Measurements from ENCODE around the gene ZFYVE9.

ZFYVE9 gene

GRCh38 chr1:52243221-52243987, 101.5 kb downstream of the ZFYVE9 start:
- DNase-seq (ENCODE audit: low read depth in 2 of 2), result no peak

- DNase-seq (ENCODE audit: low read depth in 2 of 2), result no peak
Measured at GRCh38 chr1:52249831-52250230, 107.9 kb downstream of the ZFYVE9 start.

DNA sequence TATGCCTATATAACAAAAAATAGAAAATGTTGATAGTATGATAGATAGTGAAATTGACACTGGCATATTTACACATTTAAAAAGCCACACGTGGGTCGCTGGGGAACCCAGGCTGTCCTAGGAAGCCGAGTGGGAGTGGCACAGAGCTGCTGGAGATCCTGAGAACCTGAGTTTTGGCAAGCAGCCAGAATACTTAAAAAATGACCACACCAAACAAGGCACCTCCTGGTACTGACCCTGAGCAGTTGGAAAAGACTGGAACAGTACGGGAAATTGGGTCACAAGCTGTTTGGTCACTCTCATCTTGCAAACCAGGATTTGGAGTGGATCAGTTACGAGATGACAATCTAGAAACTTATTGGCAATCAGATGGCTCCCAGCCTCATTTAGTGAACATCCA, 111.5 kb downstream of the ZFYVE9 start:
- DNase-seq (ENCODE audit: low read depth in 2 of 2), result no peak

GRCh38 chr1:52259886-52260285, 118.0 kb downstream of the ZFYVE9 start:
- DNase-seq (ENCODE audit: low read depth in 2 of 2), result no peak

- DNase-seq (ENCODE audit: low read depth in 2 of 2), result no peak
Measured at GRCh38 chr1:52263153-52263910, 121.4 kb downstream of the ZFYVE9 start.

DNA sequence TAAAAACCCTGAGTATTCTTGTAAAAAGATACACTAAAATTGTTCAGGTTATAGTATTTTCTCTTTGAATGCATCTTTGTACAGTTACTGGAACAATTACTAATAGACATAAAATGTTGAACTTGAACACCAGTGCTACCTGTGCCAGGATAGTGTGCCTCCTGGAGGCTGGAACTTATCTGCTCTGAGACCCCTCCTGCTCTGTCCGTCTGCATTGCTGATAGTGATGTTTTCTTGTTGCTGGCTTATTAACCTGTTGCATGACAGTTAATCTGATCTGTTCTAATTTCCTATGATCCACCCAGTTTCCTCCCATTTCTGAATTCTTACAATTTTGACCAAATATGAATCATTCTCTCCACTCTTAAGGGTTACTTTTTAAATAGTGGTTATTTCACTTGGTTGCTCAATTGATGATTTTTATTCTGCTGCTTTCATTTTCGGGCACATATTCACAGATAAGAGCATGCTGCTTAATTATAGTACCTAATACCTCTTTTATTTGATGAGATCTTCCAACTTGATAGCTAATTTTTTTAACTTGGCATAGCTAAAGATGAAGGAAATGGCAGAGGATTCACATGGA, 122.7 kb downstream of the ZFYVE9 start:
- no peak for DNase-seq (ENCODE audit: low read depth in 2 of 2)

DNA sequence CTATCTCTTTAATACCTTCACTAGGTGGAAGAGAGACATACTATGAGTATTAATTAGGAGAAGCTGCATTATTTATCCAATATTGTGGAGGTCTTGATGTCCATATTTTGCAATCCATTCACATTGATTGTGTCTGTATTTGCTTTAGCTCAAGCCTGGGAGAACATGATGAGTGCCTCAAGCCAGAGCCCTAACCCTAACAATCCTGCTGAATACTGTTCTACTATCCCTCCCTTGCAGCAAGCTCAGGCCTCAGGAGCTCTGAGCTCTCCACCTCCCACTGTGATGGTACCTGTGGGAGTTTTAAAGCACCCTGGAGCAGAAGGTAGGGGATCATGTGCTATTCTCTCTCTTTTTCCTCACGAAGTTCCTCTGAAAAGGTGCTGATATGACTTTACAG, 124.6 kb downstream of the ZFYVE9 start:
- no peak for DNase-seq (ENCODE audit: low read depth in 2 of 2)

GRCh38 chr1:52268372-52268771, 126.5 kb downstream of the ZFYVE9 start:
- no peak for DNase-seq (ENCODE audit: low read depth in 2 of 2)

DNA sequence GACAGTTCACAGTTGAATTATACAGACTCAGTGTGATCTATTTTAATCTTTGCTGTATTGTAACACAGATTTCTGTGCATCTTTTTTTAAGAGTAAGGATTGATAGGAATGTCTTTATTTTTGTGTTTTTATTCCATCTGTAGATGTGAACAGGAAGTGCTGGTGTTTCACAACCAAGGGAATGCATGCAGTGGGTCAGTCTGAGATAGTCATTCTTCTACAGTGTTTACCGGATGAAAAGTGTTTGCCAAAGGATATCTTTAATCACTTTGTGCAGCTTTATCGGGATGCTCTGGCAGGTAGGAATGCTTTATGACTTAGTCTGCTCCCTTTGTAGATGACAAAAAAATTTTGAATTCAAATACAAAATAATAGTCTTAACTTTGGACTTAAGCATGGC, 139.6 kb downstream of the ZFYVE9 start:
- DNase-seq (ENCODE audit: low read depth in 2 of 2), result no peak

DNA sequence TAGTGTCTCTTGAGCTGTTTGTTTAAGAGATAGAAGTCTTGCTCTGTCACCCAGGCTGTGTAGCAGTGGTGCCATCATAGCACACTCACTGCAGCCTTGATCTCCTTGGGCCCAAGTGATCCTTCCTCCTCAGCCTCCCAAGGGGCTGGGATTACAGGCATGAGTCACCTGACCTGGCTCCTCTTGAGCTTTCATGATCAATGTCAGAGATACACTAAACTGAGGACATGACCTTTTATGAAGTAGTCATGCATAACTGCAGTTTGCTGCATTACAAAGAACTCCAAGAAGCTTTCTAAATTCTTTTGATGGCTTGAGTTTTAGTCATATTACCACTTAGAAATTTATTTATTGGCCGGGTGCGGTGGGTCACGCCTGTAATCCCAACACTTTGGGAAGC, 146.4 kb downstream of the ZFYVE9 start:
- no peak for DNase-seq (ENCODE audit: low read depth in 2 of 2)

GRCh38 chr1:52294580-52294979, 152.7 kb downstream of the ZFYVE9 start:
- no peak for DNase-seq (ENCODE audit: low read depth in 2 of 2)

GRCh38 chr1:52296345-52296744, 154.5 kb downstream of the ZFYVE9 start:
- no peak for DNase-seq (ENCODE audit: low read depth in 2 of 2)

GRCh38 chr1:52305417-52306226, 163.7 kb downstream of the ZFYVE9 start:
- no peak for DNase-seq (ENCODE audit: low read depth in 2 of 2)

DNA sequence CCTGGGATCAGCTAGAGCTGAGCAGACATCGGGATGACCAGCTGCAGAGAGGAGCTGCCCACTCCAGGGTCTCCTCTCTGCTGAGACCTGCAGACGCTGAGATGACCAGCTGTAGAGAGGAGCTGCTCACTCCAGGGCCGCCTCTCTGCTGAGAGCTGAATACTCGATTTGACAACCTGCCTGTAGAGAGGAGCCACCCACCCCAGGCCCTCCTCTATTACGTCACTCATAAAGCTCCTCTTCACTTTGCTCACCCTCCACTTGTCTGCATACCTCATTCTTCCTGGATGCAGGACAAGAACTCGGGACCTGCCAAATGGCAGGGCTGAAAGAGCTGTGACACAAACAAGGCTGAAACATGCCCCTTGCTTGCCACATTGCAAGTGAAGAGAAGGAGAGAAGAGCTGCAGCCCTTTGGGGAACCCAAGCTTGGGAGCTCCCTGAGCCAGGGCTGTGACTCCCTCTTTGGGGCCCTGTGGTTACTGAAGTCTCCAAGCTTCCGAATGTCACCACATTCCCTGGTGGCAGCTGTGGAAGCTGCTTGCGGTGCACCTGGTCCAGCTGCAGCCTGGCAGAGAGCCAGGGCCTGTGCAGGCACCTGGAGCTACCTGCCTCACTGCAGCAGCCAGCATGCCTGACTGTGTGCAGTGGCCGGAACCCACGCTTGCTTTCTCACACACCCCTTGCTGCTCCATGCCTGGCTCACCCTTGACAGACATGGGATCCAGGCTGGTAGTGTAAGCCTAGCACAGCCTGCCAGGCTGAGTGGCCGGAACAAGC, 164.5 kb downstream of the ZFYVE9 start:
- no peak for DNase-seq (ENCODE audit: low read depth in 2 of 2)

- DNase-seq (ENCODE audit: low read depth in 2 of 2), result no peak
Measured at GRCh38 chr1:52321061-52321460, 179.2 kb downstream of the ZFYVE9 start.

GRCh38 chr1:52323731-52324130, 181.8 kb downstream of the ZFYVE9 start:
- no peak for DNase-seq (ENCODE audit: low read depth in 2 of 2)

DNA sequence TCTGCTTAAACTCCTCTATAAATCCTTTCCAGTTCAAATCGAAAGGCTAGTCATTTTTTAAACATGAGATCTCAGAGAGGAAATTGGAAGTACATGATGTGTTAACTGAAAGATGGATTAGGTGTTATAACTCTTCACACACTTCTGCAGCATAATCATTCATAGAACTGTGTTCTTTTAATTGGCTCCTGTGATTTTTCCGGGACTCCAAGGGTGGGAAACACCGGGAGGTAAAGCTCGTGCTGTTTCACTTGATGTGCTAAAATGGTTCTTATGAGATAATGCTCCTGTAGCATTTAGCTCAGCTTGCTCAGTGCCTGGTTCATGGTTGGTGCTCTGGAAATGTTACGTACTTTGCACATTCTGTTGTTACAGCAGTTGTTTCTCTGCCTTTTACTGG, 183.9 kb downstream of the ZFYVE9 start:
- DNase-seq (ENCODE audit: low read depth in 2 of 2), result no peak

GRCh38 chr1:52328615-52329014, 186.7 kb downstream of the ZFYVE9 start:
- no peak for DNase-seq (ENCODE audit: low read depth in 2 of 2)

GRCh38 chr1:52332411-52332810, 190.5 kb downstream of the ZFYVE9 start:
- no peak for DNase-seq (ENCODE audit: low read depth in 2 of 2)

GRCh38 chr1:52334906-52335528, 193.1 kb downstream of the ZFYVE9 start:
- DNase-seq (ENCODE audit: low read depth in 2 of 2), result no peak

DNA sequence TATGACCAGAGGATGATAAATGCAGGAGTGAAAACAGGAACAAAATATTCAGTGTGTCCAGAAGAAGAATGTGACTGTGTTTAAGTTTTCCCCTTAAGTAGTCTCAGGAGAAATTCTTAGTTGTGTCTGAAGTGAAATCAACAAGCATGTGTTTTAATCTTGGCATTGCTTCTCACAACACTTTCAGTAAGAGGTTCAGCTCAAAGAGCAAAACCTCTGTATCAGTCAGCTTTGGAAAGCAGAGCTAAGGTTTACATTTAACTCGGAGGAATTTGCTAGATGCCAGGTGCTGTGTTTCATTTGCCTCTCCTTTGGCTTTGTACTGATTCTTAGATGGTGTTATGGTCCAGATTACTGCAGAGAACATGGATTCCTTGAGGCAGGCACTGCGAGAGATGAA, 195.6 kb downstream of the ZFYVE9 start:
- no peak for DNase-seq (ENCODE audit: low read depth in 2 of 2)

Data from stimulated activated CD8-positive, alpha-beta memory T cell treated with anti-CD3 and anti-CD28 coated beads, Interleukin-15, amount 100 ng/mL, for 4 hours (primary cell).